H54 (cell line): ENCODE results near the gene OR10V1.
"Not testable (repeated sequence)": the region's sequence is repeated elsewhere in the genome, so short reads cannot be mapped to it uniquely, and the experiment has no call there.

Source experiments
- DNase-seq: peaks from one replicate; pipeline ENCODE4 v3.0.0; 2011; ENCODE audit warnings: low spot score, mixed read lengths; ENCODE audit not compliant: insufficient read length
- FAIRE-seq: peaks from 3 replicates; lab custom pipeline; 2011; peaks lifted over from hg19 to GRCh38; lab: Jason Lieb, UNC
- POLR2A ChIP-seq: IDR thresholded peaks from 2 replicates; pipeline ENCODE4 v1.6.1; 2011; ENCODE audit warnings: low read depth, mild to moderate bottlenecking, low read length

Gene OR10V1

DNA sequence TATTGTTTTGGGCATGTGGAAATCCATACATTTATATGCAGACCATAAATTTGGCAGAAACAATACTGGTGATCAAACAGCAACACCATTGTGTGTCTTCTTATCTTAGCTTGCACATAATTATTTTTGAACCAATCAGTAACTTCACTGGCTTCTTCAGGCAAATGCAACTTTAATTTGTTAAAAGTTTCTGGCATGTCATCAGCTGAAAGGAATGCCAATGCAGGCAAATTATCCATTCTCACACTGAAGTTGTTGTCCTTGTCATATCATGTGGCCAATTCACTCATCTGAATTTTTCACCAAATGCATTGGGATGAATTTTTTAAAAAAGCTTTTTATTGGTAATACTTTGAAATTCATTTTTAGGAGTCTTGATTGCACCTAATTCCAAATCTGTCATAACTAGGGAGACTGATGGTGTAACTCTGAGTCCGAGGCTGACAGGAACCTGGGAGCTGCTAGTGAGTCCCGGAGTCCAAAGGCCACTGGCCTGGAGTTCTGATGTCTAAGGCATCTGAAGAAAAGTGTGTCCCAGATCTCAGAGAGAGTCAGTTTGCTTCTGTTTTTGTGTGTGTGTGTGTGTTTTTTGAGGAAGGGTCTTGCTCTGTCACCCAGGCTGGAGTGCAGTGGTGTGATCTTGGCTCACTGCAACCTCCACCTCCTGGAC, 17.4 kb upstream of the OR10V1 start:
- FAIRE-seq: no peak
- no peak for DNase-seq
- TF ChIP-seq POLR2A: no peak

GRCh38 chr11:59729834-59730233, 16.2 kb upstream of the OR10V1 start:
- FAIRE-seq (no peak), DNase-seq (no peak)
- TF ChIP-seq POLR2A: no peak

- no peak for FAIRE-seq
- DNase-seq: no peak
- TF ChIP-seq POLR2A: no peak
Measured at GRCh38 chr11:59728913-59729312, 15.3 kb upstream of the OR10V1 start.

DNA sequence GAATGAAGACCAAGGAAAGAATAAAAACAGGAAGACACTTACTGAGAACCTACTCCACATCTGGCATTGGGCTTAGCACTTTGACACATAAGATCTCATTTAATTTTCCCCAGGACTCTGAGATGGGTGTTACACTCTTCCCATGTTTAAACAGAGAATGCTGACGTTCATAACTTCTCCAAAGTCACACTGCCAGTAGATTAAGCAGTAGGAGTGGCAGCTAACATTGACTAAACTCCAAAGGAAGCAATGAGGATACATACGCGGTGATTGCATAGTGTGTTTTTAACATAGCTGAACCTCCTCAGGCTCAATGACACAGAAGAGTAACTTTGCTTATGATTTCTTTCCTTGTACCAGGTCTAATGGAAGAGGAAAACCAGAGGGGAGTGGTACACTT, 14.5 kb upstream of the OR10V1 start:
- TF ChIP-seq POLR2A: no peak
- DNase-seq: no peak
- no peak for FAIRE-seq

GRCh38 chr11:59727426-59727825, 13.8 kb upstream of the OR10V1 start:
- TF ChIP-seq POLR2A: no peak
- no peak for FAIRE-seq
- DNase-seq: no peak

DNA sequence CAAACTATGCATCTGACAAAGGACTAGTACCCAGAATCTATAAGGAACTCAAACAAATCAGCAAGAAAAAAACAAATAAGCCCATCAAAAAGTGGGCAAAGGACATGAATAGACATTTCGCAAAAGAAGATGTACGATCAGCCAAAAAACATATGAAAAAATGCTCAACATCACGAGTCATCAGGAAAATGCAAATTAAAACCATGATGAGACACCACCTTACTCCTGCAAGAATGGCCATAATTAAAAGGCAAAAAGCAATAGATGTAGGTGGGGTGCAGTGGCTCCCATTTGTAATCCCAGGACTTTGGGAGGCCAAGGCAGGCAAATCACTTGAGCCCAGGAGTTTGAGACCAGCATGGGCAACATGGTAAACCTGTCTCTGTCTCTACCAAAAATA, 10.4 kb upstream of the OR10V1 start:
- FAIRE-seq (no peak), DNase-seq (no peak)
- TF ChIP-seq POLR2A: no peak

DNA sequence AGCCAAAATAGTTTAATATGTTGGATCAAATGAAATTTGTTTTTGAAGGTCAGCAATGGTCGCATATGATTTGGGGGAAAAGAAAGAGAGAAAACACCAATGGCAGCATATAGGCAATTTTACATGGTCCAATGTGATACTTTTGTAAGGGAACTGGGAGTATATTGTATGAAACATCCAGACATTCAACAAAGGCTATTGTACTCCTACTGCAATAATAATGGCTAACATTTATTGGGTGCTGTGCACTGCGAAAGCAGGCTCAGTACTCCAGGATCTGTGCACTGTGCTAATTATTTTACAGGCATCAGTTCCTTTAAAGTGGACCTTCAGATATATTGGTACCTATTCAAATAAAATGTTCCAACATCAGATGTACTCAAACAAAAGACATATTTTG, 5.9 kb upstream of the OR10V1 start:
- TF ChIP-seq POLR2A: no peak
- DNase-seq (no peak), FAIRE-seq (no peak)

DNA sequence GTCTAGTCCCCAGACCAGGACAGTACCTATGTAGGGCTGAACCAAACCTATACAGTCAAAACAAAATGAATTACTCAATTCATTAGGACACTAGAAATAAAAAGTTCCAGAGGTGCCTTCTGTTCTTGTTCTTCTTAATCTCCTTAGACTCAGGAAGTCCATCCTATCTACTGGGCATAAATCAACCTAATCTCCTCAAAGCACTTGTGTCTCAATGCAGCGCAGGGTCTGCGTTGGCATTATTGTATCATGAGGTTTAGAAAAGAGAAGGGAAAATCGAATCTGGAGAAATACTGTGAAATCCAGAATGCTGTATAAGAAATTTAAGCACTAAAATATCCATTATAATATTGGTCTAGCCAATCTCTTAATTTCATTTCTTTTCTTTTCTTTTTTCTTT, 2.4 kb upstream of the OR10V1 start:
- no peak for FAIRE-seq
- no peak for DNase-seq
- no peak for TF ChIP-seq POLR2A

DNA sequence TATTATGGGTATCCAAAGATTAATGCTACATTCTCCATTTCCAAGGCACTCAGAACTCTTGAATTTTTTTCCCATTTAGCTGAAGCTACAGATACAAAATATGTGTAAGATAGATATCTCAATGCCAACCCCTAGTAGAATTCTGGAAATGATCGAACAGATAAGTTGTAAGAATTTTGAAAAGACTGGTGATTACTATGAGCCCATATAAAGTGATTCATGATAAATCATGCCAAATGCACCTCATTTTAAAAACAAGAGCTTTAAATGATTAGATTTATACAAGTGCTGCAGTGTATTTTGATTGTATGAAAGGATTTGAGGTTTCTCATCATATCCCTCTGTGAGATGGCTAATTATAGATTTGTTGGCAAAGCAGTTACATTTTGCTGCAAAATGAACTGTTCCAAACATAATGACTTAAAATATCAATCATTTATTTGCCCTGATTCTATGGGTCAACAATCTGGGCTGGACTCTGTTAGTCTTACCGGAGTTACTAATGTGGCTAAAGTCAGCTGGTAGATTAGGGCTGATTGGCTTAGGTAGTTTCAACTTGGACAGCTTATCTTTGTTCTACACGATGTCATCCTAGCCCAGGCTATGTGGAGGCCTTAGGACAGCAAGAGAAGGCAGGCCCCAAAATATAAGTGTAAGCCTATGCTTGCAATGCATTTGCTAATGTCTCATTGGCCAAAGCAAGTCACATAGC, 3.4 kb downstream of the OR10V1 start:
- no peak for TF ChIP-seq POLR2A
- FAIRE-seq (no peak), DNase-seq (no peak)

- DNase-seq (no peak), FAIRE-seq (no peak)
- no peak for TF ChIP-seq POLR2A
Measured at GRCh38 chr11:59708537-59708936, 5.1 kb downstream of the OR10V1 start.

DNA sequence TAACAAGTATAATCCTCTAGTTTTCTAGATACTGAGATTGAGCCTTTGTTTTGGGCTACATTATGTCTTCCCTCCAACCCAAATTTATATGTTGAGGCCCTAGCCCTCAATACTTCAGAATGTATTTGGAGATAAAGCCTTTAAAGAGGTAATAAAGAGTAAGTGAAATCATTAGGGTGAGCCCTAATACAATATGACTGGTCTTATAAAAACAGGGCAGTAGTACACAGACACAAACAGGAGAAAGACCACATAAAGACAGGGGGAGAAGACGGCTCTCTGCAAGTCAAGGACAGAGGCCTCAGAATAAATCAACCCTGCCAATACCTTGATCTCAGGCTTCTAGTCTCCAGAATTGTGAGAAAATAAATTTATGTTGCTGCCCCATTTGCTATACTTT, 6.3 kb downstream of the OR10V1 start:
- DNase-seq (no peak), FAIRE-seq (no peak)
- no peak for TF ChIP-seq POLR2A

GRCh38 chr11:59706518-59707285, 6.9 kb downstream of the OR10V1 start:
- DNase-seq (peak; percentile 26), FAIRE-seq (peak; percentile 95)
- no peak for TF ChIP-seq POLR2A

DNA sequence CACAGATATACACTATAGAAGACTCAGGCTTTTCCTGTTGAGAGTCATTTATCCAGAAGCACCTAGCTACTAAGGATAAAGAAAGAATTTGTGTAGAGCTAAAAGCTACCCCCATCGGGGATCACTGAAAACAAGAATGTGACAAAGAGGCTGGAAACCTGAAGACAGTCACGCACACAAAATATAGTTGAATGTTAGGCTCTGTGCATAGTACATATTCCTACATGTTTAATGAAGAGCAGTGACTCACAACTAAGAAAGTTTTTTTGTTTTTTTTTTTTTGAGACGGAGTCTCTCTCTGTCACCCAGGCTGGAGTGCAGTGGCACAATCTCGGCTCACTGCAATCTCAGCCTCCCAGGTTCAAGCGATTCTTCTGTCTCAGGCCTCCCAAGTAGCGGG, 8.4 kb downstream of the OR10V1 start:
- no peak for FAIRE-seq
- no peak for TF ChIP-seq POLR2A

GRCh38 chr11:59703515-59703914, 10.1 kb downstream of the OR10V1 start:
- not testable (repeated sequence) for DNase-seq, FAIRE-seq

More for the DNA sequence above, 8.4 kb downstream of the OR10V1 start:
- no peak for DNase-seq

- not testable (repeated sequence) for DNase-seq, FAIRE-seq
Measured at GRCh38 chr11:59700157-59700556, 13.5 kb downstream of the OR10V1 start.
